Panc1 (cell line): ENCODE data around the gene SFRP5.

Experiments used
- CTCF ChIP-seq: fragments of 450-650 bp; IDR thresholded peaks from 2 replicates; pipeline ENCODE4 v1.5.1; 2017; ENCODE audit warnings: mild to moderate bottlenecking
- REST ChIP-seq, 2 experiments: IDR thresholded peaks; 2 replicates each; pipeline ENCODE4 v1.6.1; 2011 to 2012; ENCODE audit warnings: low read depth in 2 of 2, control low read depth in 1 of 2, low read length in 1 of 2, mild to moderate bottlenecking in 1 of 2, moderate library complexity in 1 of 2; ENCODE audit not compliant: insufficient read depth in 1 of 2
- SIN3A ChIP-seq: IDR thresholded peaks from 2 replicates; pipeline ENCODE4 v1.6.1; 2012; ENCODE audit warnings: low read depth, mild to moderate bottlenecking, low read length, moderate library complexity, borderline replicate concordance; ENCODE audit not compliant: insufficient read depth
- TCF7L2 ChIP-seq: IDR thresholded peaks from 2 replicates; pipeline ENCODE4 v1.6.1; 2011; ENCODE audit warnings: mild to moderate bottlenecking, low read depth, low read length, inconsistent platforms

- no peak for TF ChIP-seq CTCF
- no peak for TF ChIP-seq TCF7L2
- TF ChIP-seq SIN3A, result no peak
- TF ChIP-seq REST (IDR thresholded peaks at IDR 0.05; ENCODE audit: insufficient read depth in 1 of 2, low read depth in 2 of 2, low read length in 1 of 2), result no peak
These were observed 8.4 kb downstream of the SFRP5 start for GRCh38 chr10:97763411-97763810.
